ENCODE measurements around the gene ITCH.

GRCh38 chr20:34389954-34390555 is 27.0 kb downstream of the ITCH start:
- no peak for TF ChIP-seq POLR2A (IDR thresholded peaks at IDR 0.05)
- TF ChIP-seq, protein P1, sequence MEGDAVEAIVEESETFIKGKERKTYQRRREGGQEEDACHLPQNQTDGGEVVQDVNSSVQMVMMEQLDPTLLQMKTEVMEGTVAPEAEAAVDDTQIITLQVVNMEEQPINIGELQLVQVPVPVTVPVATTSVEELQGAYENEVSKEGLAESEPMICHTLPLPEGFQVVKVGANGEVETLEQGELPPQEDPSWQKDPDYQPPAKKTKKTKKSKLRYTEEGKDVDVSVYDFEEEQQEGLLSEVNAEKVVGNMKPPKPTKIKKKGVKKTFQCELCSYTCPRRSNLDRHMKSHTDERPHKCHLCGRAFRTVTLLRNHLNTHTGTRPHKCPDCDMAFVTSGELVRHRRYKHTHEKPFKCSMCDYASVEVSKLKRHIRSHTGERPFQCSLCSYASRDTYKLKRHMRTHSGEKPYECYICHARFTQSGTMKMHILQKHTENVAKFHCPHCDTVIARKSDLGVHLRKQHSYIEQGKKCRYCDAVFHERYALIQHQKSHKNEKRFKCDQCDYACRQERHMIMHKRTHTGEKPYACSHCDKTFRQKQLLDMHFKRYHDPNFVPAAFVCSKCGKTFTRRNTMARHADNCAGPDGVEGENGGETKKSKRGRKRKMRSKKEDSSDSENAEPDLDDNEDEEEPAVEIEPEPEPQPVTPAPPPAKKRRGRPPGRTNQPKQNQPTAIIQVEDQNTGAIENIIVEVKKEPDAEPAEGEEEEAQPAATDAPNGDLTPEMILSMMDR (IDR thresholded peaks at IDR 0.05) = no peak
- no peak for TF ChIP-seq POLR2AphosphoS5 (IDR thresholded peaks at IDR 0.05)
